Measurements from ENCODE around the gene TRHDE. TPM values are rescaled to one million over a fixed set of nuclear protein-coding genes. Genes with fewer than 3 reads are reported as not detected.

Gene TRHDE
- total RNA-seq, 5 donors from 2014 or later (not counting 1 experiment from before 2014, with no cell fraction given): 0.23 TPM; not detected in 4

DNA sequence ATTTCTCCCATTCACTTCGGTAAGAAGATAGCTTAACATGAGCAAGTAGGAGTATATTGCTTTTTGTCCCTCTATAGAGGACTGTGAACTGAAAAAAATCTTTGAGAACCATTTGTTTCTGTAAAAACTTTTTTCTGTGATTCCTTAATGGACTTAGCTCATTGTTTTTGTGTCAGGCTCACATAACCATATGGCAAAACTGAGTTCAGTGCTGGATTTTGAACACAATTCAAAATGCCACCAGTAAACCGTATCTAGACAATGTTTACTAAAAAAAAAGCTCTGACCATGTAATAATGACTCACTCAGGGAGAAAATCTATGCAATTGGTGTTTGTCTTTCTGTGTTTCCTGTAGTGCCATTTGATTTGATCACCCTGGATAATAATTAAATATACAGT lies 5.2 kb downstream of the TRHDE start:
- Mint-ChIP-seq H3K4me1 (peaks cover 0 to 5% (median 0%) of the 10 kb centered on the region in 3 donors), H3K27me3 (peaks cover 19 to 23% of the 10 kb centered on the region in 2 donors), H3K4me3 (no peak overlapping the region), H3K9me3 (no peaks in the 10 kb centered on the region), H3K27ac (no peak overlapping the region), H3K36me3 (no peaks in the 10 kb centered on the region)
- H3K27ac ChIP-seq (ENCODE audit: low read length): no peak overlapping the region
- no peaks in the 10 kb centered on the region for H3K9me3 ChIP-seq
- no peaks in the 10 kb centered on the region for H3K36me3 ChIP-seq (ENCODE audit: control insufficient read depth in 2 of 2, extremely low read depth in 1 of 2, insufficient read depth in 1 of 2, low read length in 1 of 2)
- DNase-seq: no peak
- H3K4me1 ChIP-seq (ENCODE audit: control insufficient read depth in 1 of 2, extremely low read depth in 1 of 2, insufficient read depth in 2 of 2, low read length in 2 of 2): no peaks in the 10 kb centered on the region
- ChIA-PET CTCF (no interaction called here), POLR2A (interaction anchor here in 1 of 2 donors (0.7 kb wide), 1 partner anchor 18 kb away, joined by 3 read pairs; no protein-coding TSS in a partner anchor)
- no peak overlapping the region for H3K4me3 ChIP-seq (ENCODE audit: control insufficient read depth in 1 of 2, extremely low read depth in 1 of 2, low read length in 1 of 2)
- H3K27me3 ChIP-seq (replicated peaks in 1 of 2; ENCODE audit: control insufficient read depth in 2 of 2, extremely low read depth in 1 of 2, insufficient read depth in 2 of 2, low read length in 1 of 2): peaks cover 10 to 16% of the 10 kb centered on the region in 2 experiments
- no peak for ATAC-seq (replicated peaks in 1 of 4)
- WGBS (ENCODE audit: insufficient coverage): no CpG with 5 or more reads among the region's 2 CpGs

DNA sequence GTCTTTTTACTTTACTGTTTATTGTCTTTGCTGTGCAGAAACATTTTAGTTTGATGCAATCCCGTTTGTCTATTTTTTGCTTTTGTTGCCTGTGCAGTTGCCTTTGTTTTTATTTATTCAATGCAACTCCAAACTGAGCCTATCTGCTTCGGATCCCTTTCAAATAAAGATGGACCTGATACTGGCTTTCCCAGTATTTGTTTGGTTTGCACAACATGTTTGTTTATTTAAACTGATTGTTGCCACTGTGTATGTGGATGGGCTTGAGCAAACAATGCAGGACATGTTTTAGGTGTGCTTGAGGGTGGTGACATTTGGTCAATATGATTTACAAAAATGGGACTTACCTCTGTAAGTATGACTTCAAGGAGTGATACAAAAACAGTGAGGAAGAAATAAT lies 6.7 kb downstream of the TRHDE start:
- no peaks in the 10 kb centered on the region for H3K9me3 ChIP-seq
- H3K4me3 ChIP-seq (ENCODE audit: control insufficient read depth in 1 of 2, extremely low read depth in 1 of 2, low read length in 1 of 2): no peak overlapping the region
- Mint-ChIP-seq H3K27ac (no peak overlapping the region), H3K9me3 (no peaks in the 10 kb centered on the region), H3K4me1 (peaks cover 0 to 2% (median 0%) of the 10 kb centered on the region in 3 donors), H3K4me3 (no peak overlapping the region), H3K36me3 (no peaks in the 10 kb centered on the region), H3K27me3 (peaks cover 12 to 20% of the 10 kb centered on the region in 2 donors)
- H3K27ac ChIP-seq (ENCODE audit: low read length): no peak overlapping the region
- CTCF ChIA-PET: no interaction called here
- POLR2A ChIA-PET: no interaction called here
- DNase-seq (no peak), ATAC-seq (replicated peaks in 1 of 4) (no peak)
- H3K36me3 ChIP-seq (ENCODE audit: control insufficient read depth in 2 of 2, extremely low read depth in 1 of 2, insufficient read depth in 1 of 2, low read length in 1 of 2): no peaks in the 10 kb centered on the region
- H3K27me3 ChIP-seq (replicated peaks in 1 of 2; ENCODE audit: control insufficient read depth in 2 of 2, extremely low read depth in 1 of 2, insufficient read depth in 2 of 2, low read length in 1 of 2): peaks cover 4 to 7% of the 10 kb centered on the region in 2 experiments
- no peaks in the 10 kb centered on the region for H3K4me1 ChIP-seq (ENCODE audit: control insufficient read depth in 1 of 2, extremely low read depth in 1 of 2, insufficient read depth in 2 of 2, low read length in 2 of 2)
- 29% methylated on average over 1 of the region's 2 CpGs for WGBS (ENCODE audit: insufficient coverage)

DNA sequence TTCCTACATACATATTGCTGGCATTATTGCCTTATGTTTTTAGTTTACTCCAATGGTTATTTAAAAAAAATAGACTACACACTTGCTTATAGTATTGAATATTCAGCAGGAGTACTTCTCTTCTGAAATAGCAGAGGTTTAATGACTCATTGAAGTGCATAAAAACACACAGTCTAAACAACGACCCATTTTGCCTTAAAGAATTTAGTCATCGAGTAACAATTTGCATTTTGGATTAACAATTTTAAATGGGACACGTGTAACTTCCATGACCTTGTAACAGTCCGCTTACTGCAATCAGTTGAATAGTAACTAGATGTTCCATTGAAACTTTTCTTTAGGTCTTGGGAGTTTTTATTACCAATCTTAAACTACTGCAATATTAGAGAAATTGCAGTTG lies 9.0 kb downstream of the TRHDE start:
- no peaks in the 10 kb centered on the region for H3K9me3 ChIP-seq
- no peak overlapping the region for H3K4me3 Mint-ChIP-seq
- peaks cover 0 to 10% of the 10 kb centered on the region in 2 donors for H3K27me3 Mint-ChIP-seq
- no peaks in the 10 kb centered on the region for H3K36me3 Mint-ChIP-seq
- WGBS (ENCODE audit: insufficient coverage): no CpG with 5 or more reads among the region's 4 CpGs
- CTCF ChIA-PET: no interaction called here
- H3K4me3 ChIP-seq (ENCODE audit: control insufficient read depth in 1 of 2, extremely low read depth in 1 of 2, low read length in 1 of 2): no peak overlapping the region
- POLR2A ChIA-PET: no interaction called here
- DNase-seq (no peak), ATAC-seq (replicated peaks in 1 of 4) (no peak)
- H3K4me1 Mint-ChIP-seq: no peaks in the 10 kb centered on the region
- H3K27ac ChIP-seq (ENCODE audit: low read length): no peak overlapping the region
- H3K27ac Mint-ChIP-seq: no peak overlapping the region
- no peaks in the 10 kb centered on the region for H3K9me3 Mint-ChIP-seq
- H3K4me1 ChIP-seq (ENCODE audit: control insufficient read depth in 1 of 2, extremely low read depth in 1 of 2, insufficient read depth in 2 of 2, low read length in 2 of 2): no peaks in the 10 kb centered on the region
- H3K36me3 ChIP-seq (ENCODE audit: control insufficient read depth in 2 of 2, extremely low read depth in 1 of 2, insufficient read depth in 1 of 2, low read length in 1 of 2): no peaks in the 10 kb centered on the region
- peaks cover 0 to 2% of the 10 kb centered on the region in 2 experiments for H3K27me3 ChIP-seq (replicated peaks in 1 of 2; ENCODE audit: control insufficient read depth in 2 of 2, extremely low read depth in 1 of 2, insufficient read depth in 2 of 2, low read length in 1 of 2)

DNA sequence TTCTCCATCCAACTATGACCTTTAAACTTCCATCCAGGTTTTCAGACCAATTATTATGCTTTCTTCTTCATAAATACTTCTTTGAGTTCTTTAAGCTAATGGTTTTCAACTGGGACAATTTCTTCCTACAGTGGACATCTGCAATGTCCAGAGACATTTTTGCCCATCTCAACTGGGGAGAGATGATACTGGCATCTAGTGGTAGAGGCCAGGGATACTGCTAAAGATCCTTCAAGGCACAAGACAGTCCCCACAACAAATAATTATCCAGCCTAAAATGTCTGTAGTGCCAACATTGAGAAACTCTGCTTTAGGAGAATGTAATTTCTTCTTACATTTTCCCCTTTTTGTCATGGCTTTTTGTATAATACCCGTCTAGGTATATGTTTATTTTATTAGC lies 10.6 kb downstream of the TRHDE start:
- ChIA-PET CTCF (no interaction called here), POLR2A (no interaction called here)
- Mint-ChIP-seq H3K27me3 (peaks cover 0 to 3% of the 10 kb centered on the region in 2 donors), H3K9me3 (peaks cover 0 to 3% (median 2%) of the 10 kb centered on the region in 3 donors), H3K36me3 (no peaks in the 10 kb centered on the region), H3K4me3 (no peak overlapping the region), H3K27ac (no peak overlapping the region), H3K4me1 (no peaks in the 10 kb centered on the region)
- Histone ChIP-seq H3K27me3 (replicated peaks in 1 of 2; ENCODE audit: control insufficient read depth in 2 of 2, extremely low read depth in 1 of 2, insufficient read depth in 2 of 2, low read length in 1 of 2) (peaks cover 0 to 2% of the 10 kb centered on the region in 2 experiments), H3K9me3 (no peaks in the 10 kb centered on the region), H3K4me3 (ENCODE audit: control insufficient read depth in 1 of 2, extremely low read depth in 1 of 2, low read length in 1 of 2) (no peak overlapping the region), H3K36me3 (ENCODE audit: control insufficient read depth in 2 of 2, extremely low read depth in 1 of 2, insufficient read depth in 1 of 2, low read length in 1 of 2) (no peaks in the 10 kb centered on the region), H3K4me1 (ENCODE audit: control insufficient read depth in 1 of 2, extremely low read depth in 1 of 2, insufficient read depth in 2 of 2, low read length in 2 of 2) (no peaks in the 10 kb centered on the region), H3K27ac (ENCODE audit: low read length) (no peak overlapping the region)
- ATAC-seq (replicated peaks in 1 of 4) (no peak), DNase-seq (no peak)
- no CpG with 5 or more reads among the region's 1 CpG for WGBS (ENCODE audit: insufficient coverage)

DNA sequence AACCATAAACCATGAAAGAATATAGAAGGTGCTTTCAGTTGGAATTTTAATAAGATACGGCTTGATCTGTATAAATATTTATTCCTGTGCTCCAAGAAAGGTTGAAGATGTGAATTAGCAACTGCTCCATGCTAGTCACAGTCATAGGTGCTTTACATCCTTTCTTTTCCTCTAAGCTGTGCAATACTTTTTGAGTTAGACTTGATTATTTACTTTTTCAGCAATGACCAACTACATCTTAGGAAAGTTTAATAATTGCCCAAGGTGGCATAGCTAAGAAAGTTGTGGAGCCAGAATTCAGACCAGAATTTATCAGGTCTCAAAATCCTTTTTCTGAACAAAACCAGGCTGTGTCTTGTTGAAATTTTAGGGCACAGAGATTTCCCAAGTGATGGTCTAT lies 13.7 kb downstream of the TRHDE start:
- no peaks in the 10 kb centered on the region for H3K36me3 Mint-ChIP-seq
- Histone ChIP-seq H3K27me3 (replicated peaks in 1 of 2; ENCODE audit: control insufficient read depth in 2 of 2, extremely low read depth in 1 of 2, insufficient read depth in 2 of 2, low read length in 1 of 2) (no peaks in the 10 kb centered on the region), H3K4me3 (ENCODE audit: control insufficient read depth in 1 of 2, extremely low read depth in 1 of 2, low read length in 1 of 2) (no peak overlapping the region), H3K4me1 (ENCODE audit: control insufficient read depth in 1 of 2, extremely low read depth in 1 of 2, insufficient read depth in 2 of 2, low read length in 2 of 2) (no peaks in the 10 kb centered on the region), H3K27ac (ENCODE audit: low read length) (no peak overlapping the region), H3K9me3 (no peaks in the 10 kb centered on the region), H3K36me3 (ENCODE audit: control insufficient read depth in 2 of 2, extremely low read depth in 1 of 2, insufficient read depth in 1 of 2, low read length in 1 of 2) (no peaks in the 10 kb centered on the region)
- H3K27ac Mint-ChIP-seq: no peak overlapping the region
- no peaks in the 10 kb centered on the region for H3K27me3 Mint-ChIP-seq
- whole genome bisulfite sequencing (ENCODE audit: insufficient coverage): no CpG with 5 or more reads among the region's 1 CpG
- no peaks in the 10 kb centered on the region for H3K4me1 Mint-ChIP-seq
- ChIA-PET CTCF (no interaction called here), POLR2A (no interaction called here)
- ATAC-seq (replicated peaks in 1 of 4) (no peak), DNase-seq (no peak)
- H3K4me3 Mint-ChIP-seq: no peak overlapping the region
- H3K9me3 Mint-ChIP-seq: peaks cover 0 to 3% (median 2%) of the 10 kb centered on the region in 3 donors

DNA sequence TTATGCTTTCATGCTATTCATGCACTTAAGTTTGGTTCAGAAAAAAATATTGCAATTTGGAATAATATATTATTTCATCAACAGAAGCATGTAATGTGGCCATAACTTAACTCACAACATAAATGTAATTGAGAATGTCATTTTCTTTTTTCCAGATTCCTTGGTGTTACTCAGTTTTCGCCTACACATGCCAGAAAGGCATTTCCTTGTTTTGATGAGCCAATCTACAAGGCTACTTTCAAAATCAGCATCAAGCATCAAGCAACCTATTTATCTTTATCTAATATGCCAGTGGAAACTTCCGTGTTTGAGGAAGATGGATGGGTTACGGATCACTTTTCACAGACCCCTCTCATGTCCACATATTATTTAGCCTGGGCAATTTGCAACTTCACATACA lies 14.4 kb downstream of the TRHDE start:
- no peak for DNase-seq
- H3K27me3 Mint-ChIP-seq: no peaks in the 10 kb centered on the region
- H3K4me1 ChIP-seq (ENCODE audit: control insufficient read depth in 1 of 2, extremely low read depth in 1 of 2, insufficient read depth in 2 of 2, low read length in 2 of 2): no peaks in the 10 kb centered on the region
- no peaks in the 10 kb centered on the region for H3K27me3 ChIP-seq (replicated peaks in 1 of 2; ENCODE audit: control insufficient read depth in 2 of 2, extremely low read depth in 1 of 2, insufficient read depth in 2 of 2, low read length in 1 of 2)
- no CpG with 5 or more reads among the region's 3 CpGs for WGBS (ENCODE audit: insufficient coverage)
- no peak overlapping the region for H3K27ac Mint-ChIP-seq
- no peak overlapping the region for H3K4me3 Mint-ChIP-seq
- H3K9me3 Mint-ChIP-seq: peaks cover 0 to 3% (median 2%) of the 10 kb centered on the region in 3 donors
- no peak for ATAC-seq (replicated peaks in 1 of 4)
- no peak overlapping the region for H3K4me3 ChIP-seq (ENCODE audit: control insufficient read depth in 1 of 2, extremely low read depth in 1 of 2, low read length in 1 of 2)
- ChIA-PET POLR2A (no interaction called here), CTCF (no interaction called here)
- H3K36me3 Mint-ChIP-seq: no peaks in the 10 kb centered on the region
- H3K9me3 ChIP-seq: no peaks in the 10 kb centered on the region
- no peaks in the 10 kb centered on the region for H3K36me3 ChIP-seq (ENCODE audit: control insufficient read depth in 2 of 2, extremely low read depth in 1 of 2, insufficient read depth in 1 of 2, low read length in 1 of 2)
- no peak overlapping the region for H3K27ac ChIP-seq (ENCODE audit: low read length)
- no peaks in the 10 kb centered on the region for H3K4me1 Mint-ChIP-seq

DNA sequence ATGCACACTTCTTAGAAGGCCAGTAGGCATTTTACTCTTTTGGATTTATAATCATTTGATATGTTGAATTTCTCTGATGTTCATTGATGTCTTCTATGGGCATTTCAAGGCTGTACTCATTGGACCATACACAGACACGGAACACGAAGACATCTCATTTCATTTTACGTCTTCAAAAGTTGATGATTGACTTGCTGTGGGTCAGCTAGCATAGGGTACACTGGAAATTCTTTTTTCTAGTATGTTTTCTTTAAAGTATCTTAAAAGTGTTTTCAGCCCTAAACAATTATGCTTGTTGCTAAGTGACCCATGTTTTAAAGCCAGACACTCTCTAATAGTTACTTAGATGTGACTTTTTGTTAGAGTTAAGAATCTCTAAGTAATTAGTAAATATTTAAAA lies 16.3 kb downstream of the TRHDE start:
- H3K9me3 ChIP-seq: no peaks in the 10 kb centered on the region
- no peak overlapping the region for H3K4me3 ChIP-seq (ENCODE audit: control insufficient read depth in 1 of 2, extremely low read depth in 1 of 2, low read length in 1 of 2)
- no peak for ATAC-seq (replicated peaks in 1 of 4)
- 100% methylated on average over 1 of the region's 3 CpGs for WGBS (ENCODE audit: insufficient coverage)
- no peaks in the 10 kb centered on the region for H3K36me3 ChIP-seq (ENCODE audit: control insufficient read depth in 2 of 2, extremely low read depth in 1 of 2, insufficient read depth in 1 of 2, low read length in 1 of 2)
- Mint-ChIP-seq H3K27ac (no peak overlapping the region), H3K36me3 (no peaks in the 10 kb centered on the region), H3K4me1 (no peaks in the 10 kb centered on the region), H3K9me3 (peaks cover 0 to 3% (median 2%) of the 10 kb centered on the region in 3 donors), H3K4me3 (no peak overlapping the region), H3K27me3 (no peaks in the 10 kb centered on the region)
- no peaks in the 10 kb centered on the region for H3K4me1 ChIP-seq (ENCODE audit: control insufficient read depth in 1 of 2, extremely low read depth in 1 of 2, insufficient read depth in 2 of 2, low read length in 2 of 2)
- H3K27me3 ChIP-seq (replicated peaks in 1 of 2; ENCODE audit: control insufficient read depth in 2 of 2, extremely low read depth in 1 of 2, insufficient read depth in 2 of 2, low read length in 1 of 2): no peaks in the 10 kb centered on the region
- no peak for DNase-seq
- CTCF ChIA-PET: no interaction called here
- H3K27ac ChIP-seq (ENCODE audit: low read length): no peak overlapping the region
- POLR2A ChIA-PET: no interaction called here

All from T-cell (primary cell).